ENCODE data around the gene RAB31. TPM values are rescaled to one million over a fixed set of nuclear protein-coding genes. Genes with fewer than 3 reads are reported as not detected.

The RAB31 gene
- total RNA-seq, 1 donor from 2014 or later, result 19.7 TPM

- Mint-ChIP-seq H3K27me3 (no peaks in the 10 kb centered on the region), H3K9me3 (no peaks in the 10 kb centered on the region), H3K4me3 (no peak overlapping the region), H3K27ac (no peak overlapping the region), H3K36me3 (no peaks in the 10 kb centered on the region), H3K4me1 (ENCODE audit: unreplicated experiment) (peaks cover 10% of the 10 kb centered on the region)
- TF ChIP-seq CTCF (conservative IDR thresholded peaks at IDR 0.05), result no peak
- no peak for DNase-seq (ENCODE audit: extremely low spot score, unreplicated experiment)
These were observed 150.5 kb downstream of the RAB31 start for GRCh38 chr18:9858642-9859041.

GRCh38 chr18:9859232-9859631 lies 151.1 kb downstream of the RAB31 start:
- Mint-ChIP-seq H3K36me3 (no peaks in the 10 kb centered on the region), H3K27ac (no peak overlapping the region), H3K9me3 (no peaks in the 10 kb centered on the region), H3K4me3 (no peak overlapping the region), H3K4me1 (ENCODE audit: unreplicated experiment) (peaks cover 10% of the 10 kb centered on the region), H3K27me3 (no peaks in the 10 kb centered on the region)
- no peak for DNase-seq (ENCODE audit: extremely low spot score, unreplicated experiment)
- TF ChIP-seq CTCF (conservative IDR thresholded peaks at IDR 0.05), result no peak

- Mint-ChIP-seq H3K27me3 (no peaks in the 10 kb centered on the region), H3K4me1 (ENCODE audit: unreplicated experiment) (peaks cover 6% of the 10 kb centered on the region), H3K9me3 (peaks cover 4% of the 10 kb centered on the region), H3K4me3 (no peak overlapping the region), H3K36me3 (peaks cover 2% of the 10 kb centered on the region), H3K27ac (no peak overlapping the region)
- DNase-seq (ENCODE audit: extremely low spot score, unreplicated experiment), result no peak
- no peak for TF ChIP-seq CTCF (conservative IDR thresholded peaks at IDR 0.05)
These were observed 152.6 kb downstream of the RAB31 start for GRCh38 chr18:9860682-9861081.

GRCh38 chr18:9861157-9861556 lies 153.1 kb downstream of the RAB31 start:
- TF ChIP-seq CTCF (conservative IDR thresholded peaks at IDR 0.05), result no peak
- no peak overlapping the region for H3K4me3 Mint-ChIP-seq
- DNase-seq (ENCODE audit: extremely low spot score, unreplicated experiment), result no peak
- no peak overlapping the region for H3K27ac Mint-ChIP-seq
- peaks cover 4% of the 10 kb centered on the region for H3K4me1 Mint-ChIP-seq (ENCODE audit: unreplicated experiment)
- H3K36me3 Mint-ChIP-seq, result peaks cover 4% of the 10 kb centered on the region
- H3K27me3 Mint-ChIP-seq, result no peaks in the 10 kb centered on the region
- H3K9me3 Mint-ChIP-seq, result peaks cover 9% of the 10 kb centered on the region

GRCh38 chr18:9861933-9862332 lies 153.8 kb downstream of the RAB31 start:
- TF ChIP-seq CTCF (conservative IDR thresholded peaks at IDR 0.05), result no peak
- no peak overlapping the region for H3K27ac Mint-ChIP-seq
- peaks cover 11% of the 10 kb centered on the region for H3K9me3 Mint-ChIP-seq
- no peak for DNase-seq (ENCODE audit: extremely low spot score, unreplicated experiment)
- H3K4me1 Mint-ChIP-seq (ENCODE audit: unreplicated experiment), result peaks cover 4% of the 10 kb centered on the region
- H3K36me3 Mint-ChIP-seq, result peaks cover 4% of the 10 kb centered on the region
- no peak overlapping the region for H3K4me3 Mint-ChIP-seq
- no peaks in the 10 kb centered on the region for H3K27me3 Mint-ChIP-seq

- Mint-ChIP-seq H3K9me3 (peaks cover 14% of the 10 kb centered on the region), H3K4me3 (no peak overlapping the region), H3K27me3 (no peaks in the 10 kb centered on the region), H3K36me3 (peaks cover 4% of the 10 kb centered on the region), H3K27ac (no peak overlapping the region), H3K4me1 (ENCODE audit: unreplicated experiment) (peaks cover 4% of the 10 kb centered on the region)
- DNase-seq (ENCODE audit: extremely low spot score, unreplicated experiment), result no peak
- TF ChIP-seq CTCF (conservative IDR thresholded peaks at IDR 0.05), result no peak
These were observed 154.6 kb downstream of the RAB31 start for GRCh38 chr18:9862686-9863085.

All from type B pancreatic cell (in vitro differentiated cells).